Measurements from ENCODE around the gene KAZALD1. TPM values are rescaled to one million over a fixed set of nuclear protein-coding genes. Genes with fewer than 3 reads are reported as not detected.

Gene KAZALD1
- total RNA-seq, 1 experiment from 2014 or later: 42.3 TPM

Other genes with a start within 250 kb of the KAZALD1 start
- 25.2 and 28.8 TPM in 2 replicates for gene SLF2, start 149.0 kb upstream of the KAZALD1 start, total RNA-seq (2022)
- 67.3 and 81.2 TPM in 2 replicates for gene SEMA4G, start 92.5 kb upstream of the KAZALD1 start, total RNA-seq (2022)
- 82.1 and 84.1 TPM in 2 replicates for gene MRPL43, start 74.5 kb upstream of the KAZALD1 start, total RNA-seq (2022)
- gene TWNK, start 74.4 kb upstream of the KAZALD1 start, total RNA-seq (2022): 26.2 and 29.8 TPM in 2 replicates
- 53.3 and 54.8 TPM in 2 replicates for gene LZTS2, start 62.2 kb upstream of the KAZALD1 start, total RNA-seq (2022)
- gene PDZD7, start 30.9 kb upstream of the KAZALD1 start, total RNA-seq (2022): 1.4 and 1.5 TPM in 2 replicates
- gene SFXN3, start 30.8 kb upstream of the KAZALD1 start, total RNA-seq (2022): 23.4 and 30.3 TPM in 2 replicates
- 1.9 and 2.3 TPM in 2 replicates for gene TLX1, start 69.3 kb downstream of the KAZALD1 start, total RNA-seq (2022)
- gene LBX1, start 167.5 kb downstream of the KAZALD1 start, total RNA-seq (2022): not detected in 2 replicates